T-helper 2 cell treated with Interferon-gamma antibody and Interleukin-4, amounts not matched to agents 100 ng/mL and 5 ng/mL, for 36 hours (primary cell): ENCODE measurements around the gene F7. TPM values are rescaled to one million over a fixed set of nuclear protein-coding genes. Genes with fewer than 3 reads are reported as not detected.

ENCODE experiments used
- intact Hi-C: fragments of 100-400 bp; cut with micrococcal nuclease; formaldehyde crosslinking; loops from one replicate; pipeline ENCODE4 v1.15.1; 2023
- total RNA-seq: library from RNA; stranded (reverse); gene quantifications from 2 replicates; pipeline ENCODE4 v1.2.3, GENCODE V29; 2022

The F7 gene
- total RNA-seq, 1 donor from 2014 or later: not detected

GRCh38 chr13:113117911-113118260 is 12.3 kb downstream of the F7 start:
- intact Hi-C loops: no loop called here

GRCh38 chr13:113118261-113119021 is 12.8 kb downstream of the F7 start:
- intact Hi-C loops: no loop called here

GRCh38 chr13:113119166-113119821 is 13.7 kb downstream of the F7 start:
- intact Hi-C loops: no loop called here

- intact Hi-C loops: no loop called here
Observed at GRCh38 chr13:113119822-113120189, 14.2 kb downstream of the F7 start.

GRCh38 chr13:113120300-113121182 is 14.9 kb downstream of the F7 start:
- intact Hi-C loops: no loop called here

GRCh38 chr13:113121183-113121927 is 15.8 kb downstream of the F7 start:
- intact Hi-C loops: no loop called here

GRCh38 chr13:113121928-113122471 is 16.4 kb downstream of the F7 start:
- intact Hi-C loops: no loop called here

- intact Hi-C loops: no loop called here
Observed at GRCh38 chr13:113122550-113123225, 17.1 kb downstream of the F7 start, which contains the start of gene F10. Gene F10 (plus strand): TSS chr13:113122799. CDS start chr13:113122856, 57 bp downstream.

GRCh38 chr13:113123226-113124201 is 17.9 kb downstream of the F7 start:
- intact Hi-C loops: no loop called here

- intact Hi-C loops: no loop called here
Observed at GRCh38 chr13:113124211-113124970, 18.8 kb downstream of the F7 start.

- intact Hi-C loops: no loop called here
Observed at GRCh38 chr13:113125506-113126264, 20.1 kb downstream of the F7 start.

GRCh38 chr13:113126265-113127150 is 20.9 kb downstream of the F7 start:
- intact Hi-C loops: no loop called here

- intact Hi-C loops: no loop called here
Observed at GRCh38 chr13:113129480-113129879, 23.9 kb downstream of the F7 start.

- intact Hi-C loops: loop anchor here (2.0 kb wide), 1 partner anchor 23 kb away; no protein-coding TSS in a partner anchor
Observed at GRCh38 chr13:113129921-113130750, 24.5 kb downstream of the F7 start.

- intact Hi-C loops: no loop called here
Observed at GRCh38 chr13:113135281-113135760, 29.7 kb downstream of the F7 start.
